Chondrocyte (in vitro differentiated cells): ENCODE results near the gene GRPR. TPM values are rescaled to one million over a fixed set of nuclear protein-coding genes. Genes with fewer than 3 reads are reported as not detected.

ENCODE experiments used
- DNase-seq: peaks from one replicate; pipeline ENCODE4 v3.0.0; 2021; ENCODE audit warnings: mixed read lengths, low spot score
- H3K27ac Mint-ChIP-seq: one replicate; pipeline ENCODE4 v1.8.0; 2021; ENCODE audit warnings: mild to moderate bottlenecking, moderate library complexity, mixed read lengths; ENCODE audit not compliant: unreplicated experiment
- H3K27me3 Mint-ChIP-seq: 2 replicates; pipeline ENCODE4 v1.8.0; 2021; ENCODE audit warnings: low read depth, mixed read lengths
- H3K36me3 Mint-ChIP-seq: 2 replicates; pipeline ENCODE4 v1.8.0; 2021; ENCODE audit warnings: low read depth, mixed read lengths
- H3K4me1 Mint-ChIP-seq: 2 replicates; pipeline ENCODE4 v1.8.0; 2021; ENCODE audit warnings: low read depth, mild to moderate bottlenecking, mixed read lengths
- H3K4me3 Mint-ChIP-seq: one replicate; pipeline ENCODE4 v1.8.0; 2021; ENCODE audit warnings: mild to moderate bottlenecking, moderate library complexity, mixed read lengths; ENCODE audit not compliant: unreplicated experiment
- H3K9me3 Mint-ChIP-seq: 2 replicates; pipeline ENCODE4 v1.8.0; 2021; ENCODE audit warnings: low read depth, mixed read lengths
- total RNA-seq: library from RNA; stranded (reverse); gene quantifications from 3 replicates; pipeline ENCODE4 v1.2.1, GENCODE V29; 2021
- TF ChIP-seq, protein P1 (sequence below): fragments of 200-600 bp; sonication (generic); IDR thresholded peaks from 2 replicates; pipeline ENCODE4 v1.5.0; 2021; ENCODE audit warnings: antibody characterized with exemption, mild to moderate bottlenecking, moderate library complexity

GRPR gene
- total RNA-seq, 1 donor from 2014 or later = 0.17 TPM

GRCh38 chrX:16186380-16187007, 63.1 kb downstream of the GRPR start:
- peaks cover 18% of the 10 kb centered on the region for H3K4me1 Mint-ChIP-seq
- DNase-seq = no peak
- H3K9me3 Mint-ChIP-seq = no peaks in the 10 kb centered on the region
- no peak overlapping the region for H3K27ac Mint-ChIP-seq
- H3K36me3 Mint-ChIP-seq = no peaks in the 10 kb centered on the region
- TF ChIP-seq, protein P1, sequence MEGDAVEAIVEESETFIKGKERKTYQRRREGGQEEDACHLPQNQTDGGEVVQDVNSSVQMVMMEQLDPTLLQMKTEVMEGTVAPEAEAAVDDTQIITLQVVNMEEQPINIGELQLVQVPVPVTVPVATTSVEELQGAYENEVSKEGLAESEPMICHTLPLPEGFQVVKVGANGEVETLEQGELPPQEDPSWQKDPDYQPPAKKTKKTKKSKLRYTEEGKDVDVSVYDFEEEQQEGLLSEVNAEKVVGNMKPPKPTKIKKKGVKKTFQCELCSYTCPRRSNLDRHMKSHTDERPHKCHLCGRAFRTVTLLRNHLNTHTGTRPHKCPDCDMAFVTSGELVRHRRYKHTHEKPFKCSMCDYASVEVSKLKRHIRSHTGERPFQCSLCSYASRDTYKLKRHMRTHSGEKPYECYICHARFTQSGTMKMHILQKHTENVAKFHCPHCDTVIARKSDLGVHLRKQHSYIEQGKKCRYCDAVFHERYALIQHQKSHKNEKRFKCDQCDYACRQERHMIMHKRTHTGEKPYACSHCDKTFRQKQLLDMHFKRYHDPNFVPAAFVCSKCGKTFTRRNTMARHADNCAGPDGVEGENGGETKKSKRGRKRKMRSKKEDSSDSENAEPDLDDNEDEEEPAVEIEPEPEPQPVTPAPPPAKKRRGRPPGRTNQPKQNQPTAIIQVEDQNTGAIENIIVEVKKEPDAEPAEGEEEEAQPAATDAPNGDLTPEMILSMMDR = no peak
- H3K27me3 Mint-ChIP-seq = no peaks in the 10 kb centered on the region
- no peak overlapping the region for H3K4me3 Mint-ChIP-seq

- Mint-ChIP-seq H3K27me3 (no peaks in the 10 kb centered on the region), H3K4me3 (no peak overlapping the region), H3K4me1 (peaks cover 18% of the 10 kb centered on the region), H3K27ac (no peak overlapping the region), H3K36me3 (no peaks in the 10 kb centered on the region), H3K9me3 (no peaks in the 10 kb centered on the region)
- no peak for DNase-seq
- TF ChIP-seq, protein P1 = no peak
These were observed 63.8 kb downstream of the GRPR start for GRCh38 chrX:16187024-16187760.

DNA sequence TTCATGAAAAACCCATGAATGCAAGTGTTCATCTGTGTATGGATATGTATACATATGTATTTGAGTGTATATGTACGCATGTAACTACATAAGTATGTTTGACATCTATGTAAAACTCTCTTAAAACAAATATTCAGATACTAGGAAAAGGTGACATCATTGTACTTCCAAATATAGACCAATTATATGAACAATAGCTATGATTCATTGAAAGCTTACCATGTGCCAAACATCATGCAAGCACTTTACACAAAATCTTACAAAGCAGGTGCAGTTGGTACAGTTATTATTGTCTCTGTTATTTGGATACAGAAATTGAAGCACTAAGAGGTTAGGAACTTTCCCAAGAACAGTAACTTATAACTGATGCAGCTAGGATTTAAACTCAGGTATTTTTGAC, 65.3 kb downstream of the GRPR start:
- Mint-ChIP-seq H3K27ac (no peak overlapping the region), H3K4me3 (no peak overlapping the region), H3K9me3 (no peaks in the 10 kb centered on the region), H3K27me3 (no peaks in the 10 kb centered on the region), H3K36me3 (no peaks in the 10 kb centered on the region), H3K4me1 (peaks cover 18% of the 10 kb centered on the region)
- TF ChIP-seq, protein P1 = no peak
- no peak for DNase-seq

DNA sequence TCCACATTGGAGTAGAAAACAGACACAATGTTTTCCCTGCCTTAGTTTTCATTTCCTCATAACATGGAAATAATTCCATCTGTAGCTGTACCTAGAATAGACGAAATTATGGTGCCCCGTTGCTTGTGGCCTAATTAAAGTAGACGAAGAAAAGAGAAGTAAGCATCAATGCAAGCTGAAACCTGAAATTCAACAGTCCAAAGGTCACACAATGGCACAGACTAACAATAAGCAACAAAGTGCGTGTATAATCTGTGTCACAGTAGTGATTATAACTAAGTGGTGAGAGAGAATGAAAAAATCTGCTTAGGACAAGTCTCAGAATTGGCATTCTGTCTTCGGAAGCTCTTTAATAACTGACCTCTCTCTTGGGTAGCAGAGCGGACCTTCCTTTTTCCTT, 68.2 kb downstream of the GRPR start:
- Mint-ChIP-seq H3K9me3 (no peaks in the 10 kb centered on the region), H3K27ac (no peak overlapping the region), H3K4me1 (peaks cover 5% of the 10 kb centered on the region), H3K27me3 (no peaks in the 10 kb centered on the region), H3K4me3 (no peak overlapping the region), H3K36me3 (peaks cover 1% of the 10 kb centered on the region)
- TF ChIP-seq, protein P1 = no peak
- DNase-seq = no peak

GRCh38 chrX:16196829-16197228, 73.5 kb downstream of the GRPR start:
- Mint-ChIP-seq H3K4me3 (no peak overlapping the region), H3K36me3 (peaks cover 1% of the 10 kb centered on the region), H3K4me1 (peaks cover 3% of the 10 kb centered on the region), H3K27ac (no peak overlapping the region), H3K9me3 (no peaks in the 10 kb centered on the region), H3K27me3 (no peaks in the 10 kb centered on the region)
- TF ChIP-seq, protein P1 = no peak
- DNase-seq = no peak
